GM18909 (cell line): Measurements from ENCODE around the gene FMNL2.

ENCODE experiments used
- ATAC-seq: cut with Tn5 transposase; IDR thresholded peaks from one replicate; pipeline ENCODE4 v1.9.1; 2021; ENCODE audit warnings: mild to moderate bottlenecking; ENCODE audit not compliant: unreplicated experiment, poor library complexity

FMNL2 gene

GRCh38 chr2:152563764-152564163, 228.8 kb downstream of the FMNL2 start:
- no peak for ATAC-seq

DNA sequence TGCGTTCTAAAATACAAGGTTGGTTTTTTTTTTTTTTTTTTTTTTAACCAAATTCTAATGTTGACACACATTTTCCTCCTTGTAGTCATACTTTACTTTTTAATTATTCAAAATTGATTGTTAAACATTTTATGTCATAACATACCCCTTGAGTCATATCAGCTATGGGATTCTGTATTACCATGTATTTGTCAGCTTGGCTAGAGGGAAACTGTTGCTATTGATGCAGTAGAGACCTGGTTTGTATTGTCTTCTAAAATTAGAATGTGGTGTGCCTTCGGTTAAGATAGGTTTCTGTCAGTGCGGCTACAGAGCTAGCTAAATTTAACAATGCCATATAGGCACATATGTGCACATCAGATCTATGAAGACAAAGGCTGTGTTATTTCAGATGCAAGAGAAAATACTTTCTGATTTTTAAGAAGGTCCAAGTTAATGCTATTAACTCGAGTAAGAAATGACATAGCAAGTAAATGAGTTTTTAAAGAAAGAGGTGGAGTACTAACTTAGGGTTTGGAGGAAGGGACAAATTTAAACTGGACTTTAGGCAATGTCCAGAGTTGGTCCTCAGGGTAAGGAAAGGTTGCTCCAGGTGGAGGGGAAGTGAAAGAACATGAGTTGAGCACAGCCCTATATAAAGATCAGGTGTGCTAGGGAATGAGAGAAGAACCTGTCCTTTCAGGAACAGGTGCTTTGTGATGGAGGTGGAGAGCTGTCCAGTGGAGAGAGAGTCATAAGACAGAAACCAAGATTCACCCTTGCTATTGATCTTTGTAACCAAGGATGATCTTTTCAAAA, 230.0 kb downstream of the FMNL2 start:
- peak; percentile 86 for ATAC-seq

GRCh38 chr2:152565884-152566727, 231.1 kb downstream of the FMNL2 start:
- ATAC-seq = peak; percentile 69

DNA sequence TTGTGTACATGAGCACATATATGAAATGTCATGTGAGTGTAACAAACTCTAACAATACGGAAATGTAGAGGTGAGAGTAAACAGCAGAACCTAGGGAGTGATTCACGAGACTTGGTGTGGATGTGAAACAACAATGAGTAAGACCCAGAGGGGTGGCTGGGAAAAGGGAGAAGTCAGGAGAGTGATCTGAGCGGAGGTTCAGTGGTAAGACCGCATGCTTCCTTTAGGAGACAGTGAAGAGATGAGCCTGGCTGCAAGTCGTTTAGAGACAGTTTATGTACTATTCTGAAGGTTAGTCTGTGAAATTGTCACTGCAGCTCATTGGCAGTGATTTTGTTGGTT, 231.7 kb downstream of the FMNL2 start:
- no peak for ATAC-seq

- no peak for ATAC-seq
Measured at GRCh38 chr2:152568531-152568930, 233.6 kb downstream of the FMNL2 start.

GRCh38 chr2:152569186-152569585, 234.2 kb downstream of the FMNL2 start:
- ATAC-seq = no peak

DNA sequence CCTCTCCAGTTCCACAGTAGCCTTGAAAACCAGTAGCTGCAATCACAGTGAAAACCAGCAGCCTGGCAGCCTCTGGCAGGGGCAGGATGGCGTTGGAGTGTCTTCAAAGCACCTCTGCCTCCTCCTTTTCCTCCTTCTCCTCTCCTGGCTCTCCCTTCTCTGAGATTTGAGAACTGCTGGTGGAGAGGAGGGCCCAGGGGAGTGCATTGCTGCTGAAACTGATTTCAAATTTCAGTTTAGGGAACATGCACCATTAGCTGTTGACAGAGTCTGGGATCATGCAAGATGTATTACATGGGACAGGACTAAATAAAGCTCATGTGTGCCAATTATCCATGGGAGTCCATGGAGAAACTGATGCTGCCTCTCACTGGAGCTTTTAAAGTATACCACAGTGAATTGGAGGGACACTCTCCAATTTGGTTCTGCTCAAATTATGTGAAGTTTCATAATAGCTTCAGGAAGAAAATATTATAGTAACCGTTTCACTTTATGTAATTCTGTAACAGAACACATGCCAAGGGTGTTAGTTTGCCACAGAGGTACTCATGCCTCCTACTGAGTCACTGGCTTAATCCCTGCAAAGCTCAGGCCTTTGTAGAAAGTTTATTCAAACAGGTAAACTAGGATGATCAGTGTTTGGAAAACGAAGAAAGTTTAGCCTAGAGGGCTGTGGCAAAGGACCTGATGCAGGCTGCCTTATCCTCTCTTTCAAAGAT, 236.2 kb downstream of the FMNL2 start:
- no peak for ATAC-seq

DNA sequence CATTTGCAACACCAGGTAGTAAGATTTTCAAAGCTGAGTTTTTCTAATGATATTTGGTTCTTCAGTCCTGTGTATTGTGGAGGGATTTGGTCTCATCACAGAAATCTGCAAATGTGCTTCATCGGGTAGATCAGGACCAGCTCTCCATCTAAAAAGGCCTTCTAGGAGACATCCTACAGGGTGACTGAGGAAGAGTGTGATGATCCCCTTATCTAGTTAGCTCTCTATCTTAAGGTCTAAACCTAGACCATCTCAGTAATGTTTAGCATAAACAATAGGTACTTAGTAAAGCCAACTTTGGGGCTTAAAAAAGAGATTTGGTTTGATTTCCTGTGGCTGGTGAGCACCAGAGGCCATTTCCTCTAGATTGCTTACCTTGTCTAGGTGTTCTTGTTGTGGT, 237.1 kb downstream of the FMNL2 start:
- no peak for ATAC-seq

- ATAC-seq = peak; percentile 87
Measured at GRCh38 chr2:152573168-152573567, 238.2 kb downstream of the FMNL2 start.

DNA sequence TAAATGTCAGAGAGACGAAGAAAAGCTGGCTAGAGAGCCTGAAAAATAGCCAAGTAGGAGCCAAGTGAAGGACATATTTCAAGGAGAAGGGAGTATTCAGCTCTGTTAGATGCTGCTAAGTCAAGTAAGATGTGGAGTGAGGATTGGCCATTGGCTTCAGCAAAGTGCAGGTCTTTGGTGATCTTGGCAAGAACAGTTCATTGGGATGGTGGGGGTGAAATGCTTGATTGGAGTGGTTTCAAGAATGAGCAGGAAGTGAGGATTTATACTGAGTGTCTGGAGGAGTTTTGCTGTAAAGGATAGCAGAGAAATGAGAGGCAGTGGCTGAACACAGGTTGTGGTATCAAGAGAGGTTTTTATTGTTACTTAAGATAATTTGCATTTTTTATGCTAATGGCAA, 242.6 kb downstream of the FMNL2 start:
- ATAC-seq = no peak

GRCh38 chr2:152578573-152578972, 243.6 kb downstream of the FMNL2 start:
- no peak for ATAC-seq

- ATAC-seq = no peak
Measured at GRCh38 chr2:152580714-152581113, 245.7 kb downstream of the FMNL2 start.

- ATAC-seq = no peak
Measured at GRCh38 chr2:152581360-152581759, 246.4 kb downstream of the FMNL2 start.

DNA sequence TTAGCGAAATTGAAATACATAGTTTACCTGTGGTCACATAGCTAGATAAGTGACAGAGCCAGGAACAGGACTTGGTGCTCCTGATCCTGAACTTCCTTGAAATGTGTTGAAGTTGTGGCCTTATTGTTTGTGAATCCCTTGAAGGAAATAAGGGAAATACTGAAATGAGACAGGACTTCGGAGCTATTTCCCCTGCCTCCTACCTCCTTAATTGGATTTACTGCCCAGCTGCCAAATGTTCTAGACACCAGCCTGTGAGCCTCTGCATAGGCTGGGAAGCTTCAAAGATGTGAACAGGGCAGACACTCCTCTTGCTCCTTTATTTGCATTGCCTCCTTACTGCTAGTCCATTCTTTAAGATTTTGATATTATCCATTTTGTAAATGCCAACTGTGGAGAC, 247.1 kb downstream of the FMNL2 start:
- no peak for ATAC-seq

- no peak for ATAC-seq
Measured at GRCh38 chr2:152583512-152584229, 248.7 kb downstream of the FMNL2 start.

- ATAC-seq = no peak
Measured at GRCh38 chr2:152584301-152584700, 249.3 kb downstream of the FMNL2 start.

GRCh38 chr2:152585830-152586484, 251.0 kb downstream of the FMNL2 start:
- ATAC-seq = no peak

DNA sequence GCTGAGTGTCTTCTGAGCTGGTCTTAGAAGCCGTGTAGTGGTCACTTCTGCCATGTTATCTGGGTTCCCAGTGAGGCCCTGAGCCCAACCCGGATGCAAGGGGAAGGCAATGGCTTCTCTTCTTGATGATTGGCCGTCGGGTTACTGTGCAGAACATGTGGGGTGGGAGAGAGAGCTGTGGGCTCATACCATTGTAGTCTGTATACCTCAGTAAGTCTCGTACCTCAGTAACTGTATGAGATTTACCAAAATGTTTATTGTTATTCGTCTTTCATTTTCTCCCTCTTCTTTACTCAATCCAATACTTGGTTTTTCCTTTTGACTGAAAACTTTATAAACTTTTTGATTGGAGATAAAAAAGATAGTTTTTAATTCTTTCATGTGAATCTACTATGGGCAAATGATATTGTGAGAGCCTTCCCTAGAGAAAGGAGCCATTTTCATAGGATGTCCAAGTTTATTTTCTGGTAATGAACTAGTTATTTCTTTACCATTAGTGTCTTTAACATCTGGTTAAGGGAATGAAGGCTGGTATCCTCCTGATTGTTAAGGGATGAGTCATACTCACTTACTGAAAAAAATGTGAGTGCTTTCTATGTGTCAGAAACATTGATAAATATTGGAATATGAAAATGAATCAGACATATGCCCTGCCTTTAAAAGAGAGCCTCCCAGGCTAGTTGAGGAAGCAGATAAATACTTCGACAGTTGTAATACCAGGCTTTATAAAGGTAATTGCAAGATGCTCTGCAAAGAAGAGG, 252.4 kb downstream of the FMNL2 start:
- no peak for ATAC-seq

DNA sequence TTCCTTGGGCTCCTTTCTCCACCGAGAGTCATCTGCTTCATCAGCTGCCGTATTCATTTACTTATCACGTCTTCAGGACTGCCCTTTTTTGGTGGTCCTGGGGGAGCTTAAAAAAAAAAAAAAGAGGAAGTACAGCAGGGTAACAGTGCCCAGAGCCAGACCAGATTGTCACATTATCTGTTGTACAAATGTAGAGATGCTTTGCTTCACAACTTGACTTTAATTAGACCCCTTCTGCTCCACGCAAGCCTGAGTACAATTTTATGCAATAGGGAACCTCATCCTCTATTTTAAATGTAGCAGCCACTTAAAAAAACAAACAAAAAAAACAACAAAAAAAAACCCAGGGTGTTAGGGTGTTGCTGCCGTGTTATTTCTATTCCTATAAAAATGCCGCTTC, 254.0 kb downstream of the FMNL2 start:
- ATAC-seq = no peak
